ENCODE data around the gene DENND1A. TPM values are rescaled to one million over a fixed set of nuclear protein-coding genes. Genes with fewer than 3 reads are reported as not detected.

The DENND1A gene
- total RNA-seq, 2 experiments from 2014 or later: 12.8 to 14.8 TPM

DNA sequence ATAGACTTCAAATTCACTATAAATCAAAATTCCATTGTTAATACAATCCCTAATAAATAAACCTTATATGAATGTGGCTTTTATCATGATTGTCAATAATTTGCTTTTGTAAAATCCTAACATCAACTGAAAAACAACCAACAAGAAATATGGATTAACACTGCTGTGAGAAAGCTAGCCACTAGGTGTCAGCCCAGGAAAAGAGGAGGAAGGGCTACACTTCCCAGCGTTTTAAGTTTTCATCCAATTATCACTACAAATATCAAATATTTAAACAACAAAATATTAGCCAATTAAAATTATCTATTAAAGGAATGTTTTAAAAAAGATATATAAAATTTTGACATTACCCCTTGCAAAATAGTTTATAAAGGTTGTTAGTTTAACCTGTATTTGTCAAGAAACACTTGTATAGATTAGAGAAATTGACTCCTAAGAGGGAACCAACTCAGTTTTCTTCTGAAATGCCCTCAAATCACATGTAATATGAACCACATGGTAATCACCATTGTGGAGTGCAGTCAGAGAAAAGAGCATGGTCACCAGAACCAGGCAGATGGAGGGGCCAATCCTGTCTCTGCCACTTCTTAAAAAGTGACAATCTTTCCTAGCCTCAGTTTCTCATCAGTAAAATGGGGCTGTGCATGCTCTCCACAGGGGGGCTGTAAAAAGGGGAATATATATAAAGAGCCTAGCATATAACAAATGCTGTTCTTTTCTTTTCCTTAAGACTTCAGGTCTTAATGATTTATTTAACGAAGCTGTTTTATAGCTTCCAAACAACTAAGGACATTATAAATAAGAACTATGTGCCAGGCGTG lies 385.7 kb downstream of the DENND1A start:
- POLR2A ChIA-PET: no interaction called here
- no peaks in the 10 kb centered on the region for H3K27me3 Mint-ChIP-seq
- H3K4me3 Mint-ChIP-seq: no peak overlapping the region
- no peak for DNase-seq
- H3K9me3 Mint-ChIP-seq: no peaks in the 10 kb centered on the region
- no peaks in the 10 kb centered on the region for H3K4me1 Mint-ChIP-seq
- CTCF ChIA-PET: interaction anchor here (0.6 to 3.8 kb wide), 3 partner anchors 14 to 658 kb away, joined by 3 to 26 read pairs (median 3); no protein-coding TSS in a partner anchor
- no peaks in the 10 kb centered on the region for H3K36me3 Mint-ChIP-seq (ENCODE audit: low read depth)
- no peak overlapping the region for H3K27ac Mint-ChIP-seq

GRCh38 chr9:123543492-123543891 lies 386.4 kb downstream of the DENND1A start:
- ChIA-PET POLR2A (no interaction called here), CTCF (interaction anchor here (1.5 to 3.8 kb wide), 2 partner anchors 15 to 497 kb away, joined by 3 to 26 read pairs; no protein-coding TSS in a partner anchor)
- H3K9me3 Mint-ChIP-seq: no peaks in the 10 kb centered on the region

GRCh38 chr9:123542435-123543225 lies 387.3 kb downstream of the DENND1A start:
- no peaks in the 10 kb centered on the region for H3K36me3 Mint-ChIP-seq (ENCODE audit: low read depth)
- H3K4me3 Mint-ChIP-seq: no peak overlapping the region
- no peaks in the 10 kb centered on the region for H3K27me3 Mint-ChIP-seq
- H3K4me1 Mint-ChIP-seq: no peaks in the 10 kb centered on the region
- POLR2A ChIA-PET: no interaction called here
- H3K9me3 Mint-ChIP-seq: no peaks in the 10 kb centered on the region
- no peak for DNase-seq
- CTCF ChIA-PET: interaction anchor here (1.0 to 3.8 kb wide), 2 partner anchors 433 to 498 kb away, joined by 3 to 26 read pairs; no protein-coding TSS in a partner anchor
- H3K27ac Mint-ChIP-seq: no peak overlapping the region

More at GRCh38 chr9:123543492-123543891, 386.4 kb downstream of the DENND1A start:
- H3K27me3 Mint-ChIP-seq: no peaks in the 10 kb centered on the region
- no peak overlapping the region for H3K4me3 Mint-ChIP-seq
- H3K4me1 Mint-ChIP-seq: no peaks in the 10 kb centered on the region
- H3K36me3 Mint-ChIP-seq (ENCODE audit: low read depth): no peaks in the 10 kb centered on the region
- no peak overlapping the region for H3K27ac Mint-ChIP-seq
- no peak for DNase-seq

DNA sequence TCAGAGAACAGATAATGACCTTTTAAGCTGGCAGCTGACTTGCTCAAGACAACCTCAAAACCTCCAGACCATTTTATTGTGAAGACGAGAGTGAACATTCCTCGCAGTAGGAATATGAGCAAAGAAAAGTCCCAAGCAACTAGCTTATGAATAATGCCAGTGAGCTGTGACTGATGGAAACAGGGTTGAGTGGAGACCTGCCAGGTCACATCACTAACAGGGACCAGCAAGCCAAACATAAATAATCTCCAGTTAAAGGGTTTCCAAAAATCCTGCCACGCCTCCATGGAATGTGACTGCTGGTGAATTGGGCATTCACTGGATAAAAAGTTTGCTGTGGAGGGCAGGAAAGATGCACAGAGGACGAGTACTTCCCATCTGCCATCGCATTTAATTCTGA lies 388.5 kb downstream of the DENND1A start:
- no peak overlapping the region for H3K27ac Mint-ChIP-seq
- H3K4me1 Mint-ChIP-seq: peaks cover 6% of the 10 kb centered on the region
- no peaks in the 10 kb centered on the region for H3K9me3 Mint-ChIP-seq
- no peak for DNase-seq
- ChIA-PET CTCF (interaction anchor here (1.0 to 3.8 kb wide), 2 partner anchors 325 to 499 kb away, joined by 3 to 26 read pairs; no protein-coding TSS in a partner anchor), POLR2A (no interaction called here)
- no peaks in the 10 kb centered on the region for H3K36me3 Mint-ChIP-seq (ENCODE audit: low read depth)
- H3K27me3 Mint-ChIP-seq: no peaks in the 10 kb centered on the region
- no peak overlapping the region for H3K4me3 Mint-ChIP-seq

DNA sequence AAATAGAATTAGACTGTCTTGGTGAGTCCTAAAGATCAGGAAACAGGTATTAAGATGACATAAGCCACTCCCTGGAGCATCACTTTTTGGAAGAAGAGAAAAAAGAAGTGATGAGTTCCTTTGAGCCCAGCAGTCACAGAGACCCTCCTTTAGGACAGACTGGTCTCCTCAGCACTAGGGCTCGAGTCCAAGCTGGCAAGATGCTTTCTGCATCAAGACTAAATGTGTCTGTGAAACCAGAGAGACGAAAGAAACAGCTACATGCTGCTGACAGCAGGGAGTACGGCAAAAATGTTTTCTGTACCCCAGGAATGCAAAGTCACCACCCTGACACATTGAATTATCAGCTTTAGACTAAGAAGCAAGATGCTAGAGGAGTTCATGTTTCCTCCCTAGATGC lies 389.5 kb downstream of the DENND1A start:
- CTCF ChIA-PET: interaction anchor here (1.0 to 1.4 kb wide), 2 partner anchors 326 to 500 kb away, joined by 3 to 6 read pairs; no protein-coding TSS in a partner anchor
- H3K27me3 Mint-ChIP-seq: no peaks in the 10 kb centered on the region
- no peaks in the 10 kb centered on the region for H3K36me3 Mint-ChIP-seq (ENCODE audit: low read depth)

DNA sequence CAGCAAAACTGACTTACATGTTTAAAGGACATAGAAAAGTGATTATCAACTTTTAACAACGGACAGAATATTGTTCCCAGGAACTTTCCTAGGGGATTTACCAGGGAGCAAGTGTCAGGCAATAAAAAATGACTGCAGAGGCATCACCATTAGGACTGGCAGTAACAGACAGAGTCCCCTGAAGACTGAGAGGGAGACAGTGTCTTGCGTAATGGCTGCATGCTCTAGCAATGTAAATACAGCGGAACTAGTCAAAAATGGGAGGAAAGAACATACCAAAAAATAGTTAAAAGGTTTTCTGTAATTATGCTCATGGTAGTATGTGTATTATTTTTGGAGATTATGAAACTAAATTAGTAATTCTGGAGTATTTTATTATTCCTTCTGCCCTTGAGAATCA lies 392.1 kb downstream of the DENND1A start:
- Mint-ChIP-seq H3K9me3 (no peaks in the 10 kb centered on the region), H3K27me3 (no peaks in the 10 kb centered on the region), H3K4me1 (peaks cover 9% of the 10 kb centered on the region), H3K4me3 (no peak overlapping the region), H3K36me3 (ENCODE audit: low read depth) (no peaks in the 10 kb centered on the region), H3K27ac (no peak overlapping the region)
- DNase-seq: no peak
- CTCF ChIA-PET: no interaction called here
- POLR2A ChIA-PET: no interaction called here

More for the DNA sequence above, 389.5 kb downstream of the DENND1A start:
- Mint-ChIP-seq H3K9me3 (no peaks in the 10 kb centered on the region), H3K4me3 (no peak overlapping the region), H3K27ac (no peak overlapping the region), H3K4me1 (peaks cover 9% of the 10 kb centered on the region)
- no peak for DNase-seq
- POLR2A ChIA-PET: no interaction called here

DNA sequence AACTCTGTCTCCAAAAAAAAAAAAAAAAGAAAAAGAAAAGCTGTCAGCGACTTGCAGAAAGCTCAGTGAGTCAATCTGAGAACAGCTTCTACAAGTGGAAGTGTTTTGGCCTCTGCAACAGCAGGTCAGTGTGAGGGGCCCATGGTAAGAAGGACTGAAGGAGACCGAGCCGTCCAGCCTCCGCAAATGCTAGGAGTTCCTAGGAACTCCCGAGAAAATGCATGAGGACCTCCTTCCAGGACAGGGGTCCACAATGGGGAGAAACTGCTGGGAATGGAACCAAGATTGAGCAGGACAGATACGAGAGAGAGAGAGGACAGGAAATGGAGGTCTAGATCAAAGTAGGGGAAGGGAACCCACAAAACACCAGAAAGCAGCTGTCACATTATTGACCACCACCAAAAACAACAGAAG lies 393.5 kb downstream of the DENND1A start:
- no peaks in the 10 kb centered on the region for H3K36me3 Mint-ChIP-seq (ENCODE audit: low read depth)
- peaks cover 9% of the 10 kb centered on the region for H3K4me1 Mint-ChIP-seq
- no peak for DNase-seq
- no peak overlapping the region for H3K27ac Mint-ChIP-seq
- H3K4me3 Mint-ChIP-seq: no peak overlapping the region
- ChIA-PET CTCF (no interaction called here), POLR2A (no interaction called here)
- H3K27me3 Mint-ChIP-seq: no peaks in the 10 kb centered on the region
- no peaks in the 10 kb centered on the region for H3K9me3 Mint-ChIP-seq

- Mint-ChIP-seq H3K4me3 (no peak overlapping the region), H3K27me3 (no peaks in the 10 kb centered on the region), H3K9me3 (peaks cover 9% of the 10 kb centered on the region), H3K27ac (no peak overlapping the region), H3K36me3 (ENCODE audit: low read depth) (no peaks in the 10 kb centered on the region), H3K4me1 (peaks cover 9% of the 10 kb centered on the region)
- ChIA-PET POLR2A (no interaction called here), CTCF (interaction anchor here (0.6 kb wide), 1 partner anchor 40 kb away, joined by 3 read pairs; no protein-coding TSS in a partner anchor)
- no peak for DNase-seq
Measured at GRCh38 chr9:123534336-123534735, 395.6 kb downstream of the DENND1A start.

GRCh38 chr9:123530244-123530643 lies 399.7 kb downstream of the DENND1A start:
- no peak for DNase-seq
- peaks cover 10% of the 10 kb centered on the region for H3K9me3 Mint-ChIP-seq
- no peaks in the 10 kb centered on the region for H3K36me3 Mint-ChIP-seq (ENCODE audit: low read depth)
- H3K27ac Mint-ChIP-seq: no peak overlapping the region
- CTCF ChIA-PET: no interaction called here
- no peaks in the 10 kb centered on the region for H3K27me3 Mint-ChIP-seq
- no peaks in the 10 kb centered on the region for H3K4me1 Mint-ChIP-seq
- H3K4me3 Mint-ChIP-seq: no peak overlapping the region
- POLR2A ChIA-PET: no interaction called here

DNA sequence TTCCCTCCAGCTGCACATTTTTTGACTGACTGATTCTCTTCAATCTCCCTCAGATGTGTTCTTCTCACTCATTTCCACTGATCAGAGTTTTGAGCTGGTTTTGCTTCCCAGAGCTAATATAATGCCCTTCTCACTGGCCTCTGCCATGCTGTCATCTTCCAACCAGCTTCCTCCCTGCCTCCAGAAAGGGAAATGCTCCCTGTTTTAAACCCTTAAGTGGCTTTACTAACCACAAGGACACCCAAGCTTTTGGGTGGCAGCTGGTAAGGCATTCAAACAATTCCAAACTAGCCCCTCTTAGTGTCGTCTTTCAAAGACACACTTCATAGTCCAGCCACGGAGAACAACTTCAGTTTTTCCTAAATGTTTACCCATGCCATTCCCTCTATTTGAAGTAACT lies 401.4 kb downstream of the DENND1A start:
- no peaks in the 10 kb centered on the region for H3K27me3 Mint-ChIP-seq
- CTCF ChIA-PET: interaction anchor here (1.7 kb wide), 1 partner anchor 513 kb away, joined by 5 read pairs; no protein-coding TSS in a partner anchor
- no peak for DNase-seq
- H3K4me3 Mint-ChIP-seq: no peak overlapping the region
- no peaks in the 10 kb centered on the region for H3K36me3 Mint-ChIP-seq (ENCODE audit: low read depth)
- POLR2A ChIA-PET: no interaction called here
- no peaks in the 10 kb centered on the region for H3K4me1 Mint-ChIP-seq
- peaks cover 10% of the 10 kb centered on the region for H3K9me3 Mint-ChIP-seq
- no peak overlapping the region for H3K27ac Mint-ChIP-seq

DNA sequence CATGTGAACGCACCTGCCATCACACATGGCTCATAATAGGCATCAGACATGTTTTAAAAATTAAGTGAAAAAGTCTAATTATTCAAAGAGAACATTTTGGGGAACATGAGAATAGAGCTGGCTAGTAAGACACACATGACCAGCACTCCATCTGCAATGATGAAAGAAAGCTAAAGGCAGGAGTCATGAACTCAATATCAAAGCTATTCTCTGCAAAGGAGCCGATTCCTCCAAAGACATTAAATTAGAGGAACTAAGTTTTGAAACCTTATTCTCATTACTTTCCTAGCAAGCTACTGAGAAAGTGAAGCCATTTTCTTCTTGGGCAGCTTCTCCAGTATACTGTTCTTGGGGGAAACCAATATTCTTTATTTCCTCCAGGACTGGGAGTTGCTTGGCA lies 401.9 kb downstream of the DENND1A start:
- no peak for DNase-seq
- ChIA-PET POLR2A (no interaction called here), CTCF (interaction anchor here (1.7 kb wide), 1 partner anchor 514 kb away, joined by 5 read pairs; no protein-coding TSS in a partner anchor)
- Mint-ChIP-seq H3K36me3 (ENCODE audit: low read depth) (no peaks in the 10 kb centered on the region), H3K4me3 (no peak overlapping the region), H3K9me3 (peaks cover 10% of the 10 kb centered on the region), H3K27ac (no peak overlapping the region), H3K27me3 (no peaks in the 10 kb centered on the region), H3K4me1 (no peaks in the 10 kb centered on the region)

GRCh38 chr9:123525957-123526356 lies 404.0 kb downstream of the DENND1A start:
- Mint-ChIP-seq H3K27ac (no peak overlapping the region), H3K9me3 (peaks cover 7% of the 10 kb centered on the region), H3K4me1 (no peaks in the 10 kb centered on the region), H3K4me3 (no peak overlapping the region), H3K27me3 (no peaks in the 10 kb centered on the region), H3K36me3 (ENCODE audit: low read depth) (no peaks in the 10 kb centered on the region)
- ChIA-PET CTCF (no interaction called here), POLR2A (no interaction called here)
- no peak for DNase-seq

DNA sequence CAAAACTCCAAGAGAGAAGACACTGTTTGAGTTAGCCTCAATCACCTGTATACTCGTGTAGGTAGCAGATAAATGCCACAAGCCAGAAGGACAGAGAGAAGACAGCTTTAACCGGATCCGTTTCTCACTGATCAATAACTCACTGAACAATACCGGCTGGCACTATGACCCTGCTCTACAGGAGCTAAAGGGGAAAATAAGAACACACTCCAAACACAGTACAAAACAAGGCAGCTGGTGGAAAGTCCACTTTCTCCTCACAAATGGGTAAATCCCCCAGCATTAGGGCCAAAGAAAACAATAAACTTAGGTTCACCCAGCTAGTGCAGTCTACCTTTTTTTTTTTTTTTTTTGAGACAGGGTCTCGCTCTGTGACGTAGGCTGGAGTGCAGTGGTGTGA lies 404.5 kb downstream of the DENND1A start:
- H3K36me3 Mint-ChIP-seq (ENCODE audit: low read depth): no peaks in the 10 kb centered on the region
- H3K27ac Mint-ChIP-seq: no peak overlapping the region
- CTCF ChIA-PET: no interaction called here
- H3K27me3 Mint-ChIP-seq: no peaks in the 10 kb centered on the region
- H3K4me3 Mint-ChIP-seq: no peak overlapping the region
- H3K4me1 Mint-ChIP-seq: no peaks in the 10 kb centered on the region
- DNase-seq: no peak
- H3K9me3 Mint-ChIP-seq: peaks cover 7% of the 10 kb centered on the region
- POLR2A ChIA-PET: no interaction called here

Data from activated CD4-positive, alpha-beta memory T cell treated with anti-CD3 and anti-CD28 coated beads, Interleukin-2, amount 10 ng/mL, durations not matched to agents 7 days and 5 days (primary cell).